Measurements from ENCODE around the gene PICK1. TPM values are rescaled to one million over a fixed set of nuclear protein-coding genes. Genes with fewer than 3 reads are reported as not detected.

PICK1 gene
- polyA plus RNA-seq, 4 donors: 24.3 to 33.3 (median 32.0) TPM

- WGBS, 3 donors: 62 to 80% (median 74%) methylated on average over 24 to 32 of the region's 32 CpGs
- no peaks in the 10 kb centered on the region for H3K27me3 ChIP-seq (ENCODE audit: control insufficient read depth in 3 of 3, insufficient read depth in 3 of 3, low read length in 3 of 3)
- H3K4me3 ChIP-seq (ENCODE audit: low read depth in 1 of 3, low read length in 3 of 3): no peak overlapping the region
- FAIRE-seq: no peak
- peak overlapping the region in 1 of 3 donors; percentile 73 for H3K27ac ChIP-seq (ENCODE audit: low read depth in 1 of 3, low read length in 2 of 3)
- no peaks in the 10 kb centered on the region for H3K9me3 ChIP-seq (ENCODE audit: control insufficient read depth in 2 of 2, insufficient read depth in 1 of 2, low read depth in 1 of 2, low read length in 1 of 2)
- H3K36me3 ChIP-seq (ENCODE audit: control insufficient read depth in 3 of 3, insufficient read depth in 2 of 3, low read depth in 1 of 3, low read length in 3 of 3): peaks cover 4 to 71% (median 28%) of the 10 kb centered on the region in 3 donors
- peaks cover 0 to 19% (median 0%) of the 10 kb centered on the region in 3 donors for H3K4me1 ChIP-seq (ENCODE audit: control insufficient read depth in 3 of 3, insufficient read depth in 2 of 3, low read depth in 1 of 3, low read length in 2 of 3)
- peak in 1 of 2 donors; percentile 51 for DNase-seq
These were observed 40.6 kb downstream of the PICK1 start for GRCh38 chr22:38097557-38098409.

- Histone ChIP-seq H3K36me3 (ENCODE audit: control insufficient read depth in 3 of 3, insufficient read depth in 2 of 3, low read depth in 1 of 3, low read length in 3 of 3) (peaks cover 4 to 71% (median 23%) of the 10 kb centered on the region in 3 donors), H3K27ac (ENCODE audit: low read depth in 1 of 3, low read length in 2 of 3) (peak overlapping the region in 2 of 3 donors; percentile 11 to 73), H3K27me3 (ENCODE audit: control insufficient read depth in 3 of 3, insufficient read depth in 3 of 3, low read length in 3 of 3) (no peaks in the 10 kb centered on the region), H3K4me3 (ENCODE audit: low read depth in 1 of 3, low read length in 3 of 3) (no peak overlapping the region), H3K4me1 (ENCODE audit: control insufficient read depth in 3 of 3, insufficient read depth in 2 of 3, low read depth in 1 of 3, low read length in 2 of 3) (peaks cover 0 to 19% (median 0%) of the 10 kb centered on the region in 3 donors), H3K9me3 (ENCODE audit: control insufficient read depth in 2 of 2, insufficient read depth in 1 of 2, low read depth in 1 of 2, low read length in 1 of 2) (no peaks in the 10 kb centered on the region)
- FAIRE-seq (no peak), DNase-seq (peak in 1 of 2 donors; percentile 79)
- 42 to 53% (median 45%) methylated on average over 9 of the region's 9 CpGs for WGBS, 3 donors
These were observed 41.4 kb downstream of the PICK1 start for GRCh38 chr22:38098410-38099249.

GRCh38 chr22:38103641-38104040 is 46.4 kb downstream of the PICK1 start:
- DNase-seq (no peak), FAIRE-seq (no peak)
- WGBS, 3 donors: 79 to 80% (median 80%) methylated on average over 8 of the region's 8 CpGs

GRCh38 chr22:38104084-38104483 is 46.9 kb downstream of the PICK1 start:
- 79 to 82% (median 80%) methylated on average over 6 of the region's 6 CpGs for whole genome bisulfite sequencing, 3 donors
- H3K27ac ChIP-seq (ENCODE audit: low read depth in 1 of 3, low read length in 2 of 3): no peak overlapping the region
- DNase-seq (no peak), FAIRE-seq (no peak)
- H3K27me3 ChIP-seq (ENCODE audit: control insufficient read depth in 3 of 3, insufficient read depth in 3 of 3, low read length in 3 of 3): no peaks in the 10 kb centered on the region
- H3K4me1 ChIP-seq (ENCODE audit: control insufficient read depth in 3 of 3, insufficient read depth in 2 of 3, low read depth in 1 of 3, low read length in 2 of 3): peaks cover 0 to 18% (median 0%) of the 10 kb centered on the region in 3 donors
- peaks cover 0 to 73% (median 9%) of the 10 kb centered on the region in 3 donors for H3K36me3 ChIP-seq (ENCODE audit: control insufficient read depth in 3 of 3, insufficient read depth in 2 of 3, low read depth in 1 of 3, low read length in 3 of 3)
- H3K4me3 ChIP-seq (ENCODE audit: low read depth in 1 of 3, low read length in 3 of 3): no peak overlapping the region
- no peaks in the 10 kb centered on the region for H3K9me3 ChIP-seq (ENCODE audit: control insufficient read depth in 2 of 2, insufficient read depth in 1 of 2, low read depth in 1 of 2, low read length in 1 of 2)

More at GRCh38 chr22:38103641-38104040, 46.4 kb downstream of the PICK1 start:
- Histone ChIP-seq H3K27me3 (ENCODE audit: control insufficient read depth in 3 of 3, insufficient read depth in 3 of 3, low read length in 3 of 3) (no peaks in the 10 kb centered on the region), H3K4me3 (ENCODE audit: low read depth in 1 of 3, low read length in 3 of 3) (no peak overlapping the region), H3K27ac (ENCODE audit: low read depth in 1 of 3, low read length in 2 of 3) (no peak overlapping the region), H3K4me1 (ENCODE audit: control insufficient read depth in 3 of 3, insufficient read depth in 2 of 3, low read depth in 1 of 3, low read length in 2 of 3) (peaks cover 0 to 18% (median 0%) of the 10 kb centered on the region in 3 donors), H3K9me3 (ENCODE audit: control insufficient read depth in 2 of 2, insufficient read depth in 1 of 2, low read depth in 1 of 2, low read length in 1 of 2) (no peaks in the 10 kb centered on the region), H3K36me3 (ENCODE audit: control insufficient read depth in 3 of 3, insufficient read depth in 2 of 3, low read depth in 1 of 3, low read length in 3 of 3) (peaks cover 0 to 73% (median 7%) of the 10 kb centered on the region in 3 donors)

GRCh38 chr22:38106814-38107578 is 49.8 kb downstream of the PICK1 start:
- WGBS, 3 donors: 58 to 73% (median 66%) methylated on average over 17 of the region's 17 CpGs
- no peaks in the 10 kb centered on the region for H3K9me3 ChIP-seq (ENCODE audit: control insufficient read depth in 2 of 2, insufficient read depth in 1 of 2, low read depth in 1 of 2, low read length in 1 of 2)
- DNase-seq (no peak), FAIRE-seq (no peak)
- H3K27me3 ChIP-seq (ENCODE audit: control insufficient read depth in 3 of 3, insufficient read depth in 3 of 3, low read length in 3 of 3): no peaks in the 10 kb centered on the region
- H3K36me3 ChIP-seq (ENCODE audit: control insufficient read depth in 3 of 3, insufficient read depth in 2 of 3, low read depth in 1 of 3, low read length in 3 of 3): peaks cover 0 to 67% (median 7%) of the 10 kb centered on the region in 3 donors
- H3K4me3 ChIP-seq (ENCODE audit: low read depth in 1 of 3, low read length in 3 of 3): no peak overlapping the region
- peak overlapping the region; percentile 3 to 100 (median 49) for H3K27ac ChIP-seq (ENCODE audit: low read depth in 1 of 3, low read length in 2 of 3)
- H3K4me1 ChIP-seq (ENCODE audit: control insufficient read depth in 3 of 3, insufficient read depth in 2 of 3, low read depth in 1 of 3, low read length in 2 of 3): peaks cover 0 to 39% (median 0%) of the 10 kb centered on the region in 3 donors

- Histone ChIP-seq H3K4me3 (ENCODE audit: low read depth in 1 of 3, low read length in 3 of 3) (no peak overlapping the region), H3K4me1 (ENCODE audit: control insufficient read depth in 3 of 3, insufficient read depth in 2 of 3, low read depth in 1 of 3, low read length in 2 of 3) (peaks cover 0 to 48% (median 0%) of the 10 kb centered on the region in 3 donors), H3K27me3 (ENCODE audit: control insufficient read depth in 3 of 3, insufficient read depth in 3 of 3, low read length in 3 of 3) (no peaks in the 10 kb centered on the region), H3K9me3 (ENCODE audit: control insufficient read depth in 2 of 2, insufficient read depth in 1 of 2, low read depth in 1 of 2, low read length in 1 of 2) (no peaks in the 10 kb centered on the region), H3K36me3 (ENCODE audit: control insufficient read depth in 3 of 3, insufficient read depth in 2 of 3, low read depth in 1 of 3, low read length in 3 of 3) (peaks cover 0 to 68% (median 7%) of the 10 kb centered on the region in 3 donors), H3K27ac (ENCODE audit: low read depth in 1 of 3, low read length in 2 of 3) (peak overlapping the region; percentile 82 to 100 (median 93))
- no peak for FAIRE-seq
- 17 to 55% (median 32%) methylated on average over 16 to 17 of the region's 17 CpGs for WGBS, 3 donors
- peak; percentile 93 to 96 for DNase-seq
These were observed 50.7 kb downstream of the PICK1 start for GRCh38 chr22:38107692-38108515.

- FAIRE-seq (no peak), DNase-seq (peak; percentile 41 to 52)
- no peaks in the 10 kb centered on the region for H3K27me3 ChIP-seq (ENCODE audit: control insufficient read depth in 3 of 3, insufficient read depth in 3 of 3, low read length in 3 of 3)
- WGBS, 3 donors: 38 to 73% (median 55%) methylated on average over 14 to 15 of the region's 15 CpGs
- peaks cover 0 to 71% (median 7%) of the 10 kb centered on the region in 3 donors for H3K36me3 ChIP-seq (ENCODE audit: control insufficient read depth in 3 of 3, insufficient read depth in 2 of 3, low read depth in 1 of 3, low read length in 3 of 3)
- H3K4me1 ChIP-seq (ENCODE audit: control insufficient read depth in 3 of 3, insufficient read depth in 2 of 3, low read depth in 1 of 3, low read length in 2 of 3): peaks cover 0 to 55% (median 0%) of the 10 kb centered on the region in 3 donors
- H3K27ac ChIP-seq (ENCODE audit: low read depth in 1 of 3, low read length in 2 of 3): peak overlapping the region; percentile 93 to 100 (median 98)
- H3K4me3 ChIP-seq (ENCODE audit: low read depth in 1 of 3, low read length in 3 of 3): peak overlapping the region in 2 of 3 donors; percentile 71 to 98
- no peaks in the 10 kb centered on the region for H3K9me3 ChIP-seq (ENCODE audit: control insufficient read depth in 2 of 2, insufficient read depth in 1 of 2, low read depth in 1 of 2, low read length in 1 of 2)
These were observed 51.5 kb downstream of the PICK1 start for GRCh38 chr22:38108561-38109319.
